OCI-LY1 (cell line): Measurements from ENCODE around the gene MYH15.

Source experiments
- H2AFZ ChIP-seq: fragments of 200-600 bp; sonication (generic), shearing (Covaris generic); 2 replicates; pipeline ENCODE4 v1.6.0; 2014; ENCODE audit warnings: antibody characterized with exemption, mild to moderate bottlenecking, low read length
- H3F3A ChIP-seq: fragments of 200-600 bp; sonication (generic), shearing (Covaris generic); 2 replicates; pipeline ENCODE4 v1.6.0; 2014; ENCODE audit warnings: mild to moderate bottlenecking, antibody characterized with exemption, low read length, moderate library complexity; ENCODE audit not compliant: insufficient read depth
- H3K27ac ChIP-seq: fragments of 200-600 bp; sonication (generic); 2 replicates; pipeline ENCODE4 v1.5.1; 2014; ENCODE audit warnings: low read length, mixed run types, mild to moderate bottlenecking, low read depth; ENCODE audit not compliant: poor library complexity, severe bottlenecking
- H3K27me3 ChIP-seq: fragments of 200-600 bp; sonication (generic); 2 replicates; pipeline ENCODE4 v1.6.0; 2014; ENCODE audit warnings: antibody characterized with exemption, mild to moderate bottlenecking, low read length, moderate library complexity; ENCODE audit not compliant: insufficient read depth
- H3K36me3 ChIP-seq: fragments of 200-600 bp; sonication (generic); 2 replicates; pipeline ENCODE4 v1.6.1; 2014; ENCODE audit warnings: mild to moderate bottlenecking, antibody characterized with exemption, low read length, moderate library complexity, mixed read lengths; ENCODE audit not compliant: insufficient read depth
- H3K4me1 ChIP-seq: fragments of 200-600 bp; sonication (generic); 2 replicates; pipeline ENCODE4 v1.5.1; 2014; ENCODE audit warnings: mild to moderate bottlenecking, low read length, moderate library complexity; ENCODE audit not compliant: insufficient read depth, severe bottlenecking
- H3K4me2 ChIP-seq: fragments of 200-600 bp; sonication (generic), shearing (Covaris generic); 2 replicates; pipeline ENCODE4 v1.6.1; 2014; ENCODE audit warnings: low read length
- H3K4me3 ChIP-seq: fragments of 200-600 bp; sonication (generic); 2 replicates; pipeline ENCODE4 v1.5.1; 2014; ENCODE audit warnings: low read length, low read depth, mild to moderate bottlenecking, mixed read lengths; ENCODE audit not compliant: poor library complexity, severe bottlenecking
- H3K79me2 ChIP-seq: fragments of 200-600 bp; shearing (Covaris generic); 2 replicates; pipeline ENCODE4 v1.6.1; 2016; ENCODE audit warnings: mixed run types, low read length, mixed read lengths; ENCODE audit not compliant: insufficient read depth
- H3K9ac ChIP-seq: fragments of 200-600 bp; sonication (generic), shearing (Covaris generic); 2 replicates; pipeline ENCODE4 v1.6.1; 2014; ENCODE audit warnings: mild to moderate bottlenecking, low read length, mixed read lengths
- H3K9me2 ChIP-seq: fragments of 200-600 bp; sonication (generic), shearing (Covaris generic); 2 replicates; pipeline ENCODE4 v1.6.1; 2014; ENCODE audit warnings: low read depth, mild to moderate bottlenecking, low read length, mixed read lengths
- H3K9me3 ChIP-seq: fragments of 200-600 bp; shearing (Covaris generic); 2 replicates; pipeline ENCODE4 v1.6.1; 2014; ENCODE audit warnings: low read length, mixed read lengths
- H4K20me1 ChIP-seq: fragments of 200-600 bp; sonication (generic), shearing (Covaris generic); 2 replicates; pipeline ENCODE4 v1.6.0; 2016; ENCODE audit warnings: mild to moderate bottlenecking, low read length; ENCODE audit not compliant: insufficient read depth
- CTCF ChIP-seq: fragments of 200-600 bp; sonication (generic), shearing (Covaris generic); IDR thresholded peaks from 2 replicates; pipeline ENCODE4 v1.5.1; 2017; ENCODE audit warnings: mild to moderate bottlenecking, antibody characterized with exemption, low read length, moderate library complexity, mixed read lengths
- EZH2 ChIP-seq: fragments of 200-600 bp; sonication (generic), shearing (Covaris generic); IDR thresholded peaks from 2 replicates; pipeline ENCODE4 v1.8.0; 2017; ENCODE audit warnings: borderline replicate concordance, mixed run types, mild to moderate bottlenecking, antibody characterized with exemption, low read length, moderate library complexity, mixed read lengths

The MYH15 gene

GRCh38 chr3:108378153-108378951 lies 132.0 kb downstream of the MYH15 start:
- no peaks in the 10 kb centered on the region for H3K36me3 ChIP-seq
- no peaks in the 10 kb centered on the region for H3K9me3 ChIP-seq
- H3F3A ChIP-seq: no peaks in the 10 kb centered on the region
- H3K9ac ChIP-seq: no peak overlapping the region
- no peaks in the 10 kb centered on the region for H3K4me1 ChIP-seq
- H3K9me2 ChIP-seq: no peaks in the 10 kb centered on the region
- no peaks in the 10 kb centered on the region for H4K20me1 ChIP-seq
- no peak overlapping the region for H3K4me3 ChIP-seq
- TF ChIP-seq CTCF (no peak), EZH2 (no peak)
- H2AFZ ChIP-seq: no peak overlapping the region
- no peak overlapping the region for H3K4me2 ChIP-seq
- no peak overlapping the region for H3K27ac ChIP-seq
- H3K27me3 ChIP-seq: no peaks in the 10 kb centered on the region
- H3K79me2 ChIP-seq: no peaks in the 10 kb centered on the region

GRCh38 chr3:108377384-108377783 lies 133.0 kb downstream of the MYH15 start:
- Histone ChIP-seq H3K36me3 (no peaks in the 10 kb centered on the region), H3K9ac (no peak overlapping the region), H3K9me2 (no peaks in the 10 kb centered on the region), H3K4me1 (no peaks in the 10 kb centered on the region), H3K4me2 (no peak overlapping the region), H3K79me2 (no peaks in the 10 kb centered on the region), H3K27ac (no peak overlapping the region), H4K20me1 (no peaks in the 10 kb centered on the region), H2AFZ (no peak overlapping the region), H3K9me3 (no peaks in the 10 kb centered on the region), H3K27me3 (no peaks in the 10 kb centered on the region), H3K4me3 (no peak overlapping the region), H3F3A (no peaks in the 10 kb centered on the region)
- TF ChIP-seq EZH2: no peak

- H3K9me3 ChIP-seq: no peaks in the 10 kb centered on the region
- H4K20me1 ChIP-seq: no peaks in the 10 kb centered on the region
- no peaks in the 10 kb centered on the region for H3K36me3 ChIP-seq
- H2AFZ ChIP-seq: no peak overlapping the region
- no peaks in the 10 kb centered on the region for H3K79me2 ChIP-seq
- no peak overlapping the region for H3K27ac ChIP-seq
- no peak for TF ChIP-seq EZH2
- TF ChIP-seq CTCF: no peak
- H3K9ac ChIP-seq: no peak overlapping the region
- no peak overlapping the region for H3K4me2 ChIP-seq
- no peaks in the 10 kb centered on the region for H3F3A ChIP-seq
- H3K9me2 ChIP-seq: no peaks in the 10 kb centered on the region
- H3K4me3 ChIP-seq: no peak overlapping the region
- H3K4me1 ChIP-seq: no peaks in the 10 kb centered on the region
- H3K27me3 ChIP-seq: no peaks in the 10 kb centered on the region
Observed at GRCh38 chr3:108376026-108376425, 134.4 kb downstream of the MYH15 start.

GRCh38 chr3:108359011-108359410 lies 151.4 kb downstream of the MYH15 start:
- no peaks in the 10 kb centered on the region for H4K20me1 ChIP-seq
- H3K79me2 ChIP-seq: no peaks in the 10 kb centered on the region
- no peaks in the 10 kb centered on the region for H3K9me3 ChIP-seq
- no peaks in the 10 kb centered on the region for H3F3A ChIP-seq
- H3K4me2 ChIP-seq: no peak overlapping the region
- no peak overlapping the region for H2AFZ ChIP-seq
- no peak overlapping the region for H3K27ac ChIP-seq
- H3K27me3 ChIP-seq: no peaks in the 10 kb centered on the region
- no peak overlapping the region for H3K4me3 ChIP-seq
- H3K4me1 ChIP-seq: no peaks in the 10 kb centered on the region
- TF ChIP-seq EZH2 (no peak), CTCF (no peak)
- H3K36me3 ChIP-seq: no peaks in the 10 kb centered on the region
- no peak overlapping the region for H3K9ac ChIP-seq
- H3K9me2 ChIP-seq: no peaks in the 10 kb centered on the region
